Thoracic aorta (tissue), 2 donors: ENCODE results near the gene CEP95. TPM values are rescaled to one million over a fixed set of nuclear protein-coding genes. Genes with fewer than 3 reads are reported as not detected.

Experiments
- ATAC-seq: fragments of 150-250 bp; one replicate; pipeline ENCODE4 v1.8.0; 2017; ENCODE audit warnings: low read depth; ENCODE audit not compliant: insufficient number of reproducible peaks, low FRiP score
- DNase-seq: peaks from one replicate; pipeline ENCODE4 v3.0.0-alpha.2; 2020; ENCODE audit warnings: low spot score
- H3K27ac ChIP-seq, 2 donors: fragments of 200-600 bp; sonication (generic); 1 replicate in 1 of 2; 2 replicates in 1 of 2; pipeline ENCODE4 v1.5.1; 2016; ENCODE audit warnings: mild to moderate bottlenecking in 2 of 2, moderate library complexity in 2 of 2
- H3K27me3 ChIP-seq: fragments of 200-600 bp; sonication (generic); replicated peaks from 2 replicates; pipeline ENCODE4 v1.6.0; 2016; ENCODE audit warnings: mild to moderate bottlenecking; ENCODE audit not compliant: insufficient read depth
- H3K36me3 ChIP-seq: fragments of 200-600 bp; sonication (generic); one replicate; pipeline ENCODE4 v1.5.1; 2016
- H3K4me1 ChIP-seq, 2 donors: fragments of 200-600 bp; sonication (generic); 1 replicate in 1 of 2; 2 replicates in 1 of 2; pipeline versions ENCODE4 v1.5.1 to v1.6.0; 2016; ENCODE audit warnings: low read depth in 2 of 2, mild to moderate bottlenecking in 1 of 2; ENCODE audit not compliant: control insufficient read depth in 1 of 2
- H3K4me3 ChIP-seq: fragments of 200-600 bp; sonication (generic); 2 replicates; pipeline ENCODE4 v1.5.1; 2016; ENCODE audit warnings: mild to moderate bottlenecking
- H3K9me3 ChIP-seq: fragments of 200-600 bp; sonication (generic); 2 replicates; pipeline ENCODE4 v1.5.1; 2016
- total RNA-seq, 2 donors: library from RNA; depleted of rRNA; stranded (reverse); fragments of >200 nt; gene quantifications; one replicate each; pipeline versions ENCODE4 v1.1.0 to v1.2.3, GENCODE V29; 2016
- TF ChIP-seq, protein P1 (sequence below): fragments of 200-600 bp; sonication (generic); IDR thresholded peaks from one replicate; pipeline ENCODE4 v1.5.1; 2019; ENCODE audit warnings: antibody characterized with exemption

Gene CEP95
- total RNA-seq, 2 donors from 2014 or later, result 39.2 to 65.1 TPM

DNA sequence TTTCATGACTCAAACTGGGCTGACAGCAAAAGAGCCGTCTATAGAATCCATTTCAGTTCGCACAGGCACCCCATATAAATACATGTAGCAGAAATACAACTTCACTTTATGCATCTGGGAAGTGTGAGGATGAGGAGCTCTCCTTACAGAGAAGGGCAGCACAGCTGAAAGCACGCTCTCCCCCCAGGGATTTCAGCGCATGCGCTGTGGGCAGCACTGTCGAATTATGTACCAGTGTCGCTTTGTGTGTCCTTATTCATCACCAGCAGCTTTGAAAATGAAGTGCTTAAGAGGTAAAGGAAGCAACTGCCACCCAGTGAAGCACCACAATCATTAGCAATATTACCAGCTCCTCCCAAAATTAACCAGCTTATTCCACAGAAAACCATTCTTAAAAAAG is 39.9 kb downstream of the CEP95 start:
- Histone ChIP-seq H3K4me1 (no peaks in the 10 kb centered on the region), H3K27ac (no peak overlapping the region), H3K4me3 (no peak overlapping the region), H3K27me3 (no peaks in the 10 kb centered on the region), H3K36me3 (peaks cover 24% of the 10 kb centered on the region), H3K9me3 (no peaks in the 10 kb centered on the region)
- DNase-seq, result no peak
- TF ChIP-seq, protein P1, sequence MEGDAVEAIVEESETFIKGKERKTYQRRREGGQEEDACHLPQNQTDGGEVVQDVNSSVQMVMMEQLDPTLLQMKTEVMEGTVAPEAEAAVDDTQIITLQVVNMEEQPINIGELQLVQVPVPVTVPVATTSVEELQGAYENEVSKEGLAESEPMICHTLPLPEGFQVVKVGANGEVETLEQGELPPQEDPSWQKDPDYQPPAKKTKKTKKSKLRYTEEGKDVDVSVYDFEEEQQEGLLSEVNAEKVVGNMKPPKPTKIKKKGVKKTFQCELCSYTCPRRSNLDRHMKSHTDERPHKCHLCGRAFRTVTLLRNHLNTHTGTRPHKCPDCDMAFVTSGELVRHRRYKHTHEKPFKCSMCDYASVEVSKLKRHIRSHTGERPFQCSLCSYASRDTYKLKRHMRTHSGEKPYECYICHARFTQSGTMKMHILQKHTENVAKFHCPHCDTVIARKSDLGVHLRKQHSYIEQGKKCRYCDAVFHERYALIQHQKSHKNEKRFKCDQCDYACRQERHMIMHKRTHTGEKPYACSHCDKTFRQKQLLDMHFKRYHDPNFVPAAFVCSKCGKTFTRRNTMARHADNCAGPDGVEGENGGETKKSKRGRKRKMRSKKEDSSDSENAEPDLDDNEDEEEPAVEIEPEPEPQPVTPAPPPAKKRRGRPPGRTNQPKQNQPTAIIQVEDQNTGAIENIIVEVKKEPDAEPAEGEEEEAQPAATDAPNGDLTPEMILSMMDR, result no peak
- ATAC-seq, result no peak

DNA sequence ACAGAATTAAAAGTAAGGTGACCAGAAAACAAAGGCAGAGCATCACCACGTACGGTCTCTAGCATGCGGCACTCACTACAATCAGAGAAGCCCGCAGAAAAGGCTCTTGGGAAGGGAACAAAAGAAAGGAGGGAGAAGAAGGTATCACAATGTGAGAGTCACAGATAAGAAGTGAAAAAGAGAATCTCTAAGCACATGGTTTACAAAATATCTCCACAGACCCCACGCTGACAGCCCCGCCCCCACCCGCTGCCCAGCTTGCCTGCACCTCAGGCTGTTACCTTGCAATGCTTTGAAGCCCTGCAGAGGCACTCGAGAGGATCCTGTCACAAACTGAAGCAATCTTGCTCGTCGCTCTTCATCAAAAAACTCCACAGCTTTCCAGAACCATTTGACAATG is 40.5 kb downstream of the CEP95 start:
- Histone ChIP-seq H3K9me3 (no peaks in the 10 kb centered on the region), H3K4me3 (no peak overlapping the region), H3K27me3 (no peaks in the 10 kb centered on the region), H3K27ac (no peak overlapping the region), H3K4me1 (no peaks in the 10 kb centered on the region), H3K36me3 (peaks cover 24% of the 10 kb centered on the region)
- no peak for DNase-seq
- TF ChIP-seq, protein P1, result no peak
- no peak for ATAC-seq

DNA sequence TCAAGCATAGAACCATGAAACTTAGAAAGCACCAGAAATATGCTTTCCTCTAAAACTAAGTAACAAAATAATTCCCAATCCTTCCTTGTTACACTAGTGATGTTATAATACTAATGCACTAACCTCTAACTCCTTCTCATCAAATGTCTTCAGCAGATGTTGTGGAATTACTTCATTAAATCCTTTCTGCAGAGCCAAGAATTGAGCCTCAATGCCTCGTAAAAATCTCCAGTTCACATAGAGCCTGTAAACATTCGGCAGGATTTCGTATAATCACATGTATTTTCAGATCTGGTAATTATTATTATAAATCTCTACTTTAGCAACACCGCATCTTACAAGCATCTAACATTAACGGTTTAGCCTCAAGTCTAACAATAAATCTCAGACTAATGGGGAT is 44.7 kb downstream of the CEP95 start:
- Histone ChIP-seq H3K27ac (no peak overlapping the region), H3K4me1 (no peaks in the 10 kb centered on the region), H3K27me3 (no peaks in the 10 kb centered on the region), H3K4me3 (no peak overlapping the region), H3K9me3 (no peaks in the 10 kb centered on the region), H3K36me3 (peaks cover 20% of the 10 kb centered on the region)
- DNase-seq (no peak), ATAC-seq (no peak)
- TF ChIP-seq, protein P1, result no peak

DNA sequence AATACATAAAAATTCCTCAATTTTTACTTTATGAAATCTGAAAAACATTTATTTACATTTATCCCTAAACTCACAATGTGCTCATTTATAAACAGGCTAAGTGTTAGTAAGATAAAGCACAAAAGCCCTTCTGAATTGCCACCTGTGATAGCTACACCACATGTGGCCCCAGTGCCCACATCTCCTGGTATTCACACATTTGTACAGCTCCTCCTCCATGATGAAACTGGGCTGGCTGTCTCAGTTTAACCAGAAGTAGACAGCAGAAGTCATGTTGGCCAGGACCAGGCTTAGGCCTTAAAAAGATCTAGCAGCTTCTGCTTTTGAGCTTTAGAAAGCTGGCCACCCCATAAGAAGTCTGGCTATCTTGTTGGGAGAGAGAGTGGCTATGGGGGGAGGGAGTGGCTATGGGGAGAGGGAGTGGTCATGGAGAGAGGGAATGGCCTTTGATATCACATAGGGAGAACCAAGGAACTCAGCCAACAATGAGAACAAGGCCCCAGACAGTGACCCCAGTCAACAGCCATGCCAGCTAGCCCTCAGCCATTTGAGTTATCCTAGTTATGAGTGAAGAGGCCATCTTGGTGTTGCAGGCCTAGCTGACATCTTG is 47.4 kb downstream of the CEP95 start:
- ATAC-seq, result no peak
- H3K4me1 ChIP-seq, result no peaks in the 10 kb centered on the region
- no peak overlapping the region for H3K27ac ChIP-seq
- DNase-seq, result no peak
- TF ChIP-seq, protein P1, result no peak
- no peaks in the 10 kb centered on the region for H3K9me3 ChIP-seq
- no peak overlapping the region for H3K4me3 ChIP-seq
- H3K27me3 ChIP-seq, result no peaks in the 10 kb centered on the region
- H3K36me3 ChIP-seq, result peaks cover 15% of the 10 kb centered on the region

DNA sequence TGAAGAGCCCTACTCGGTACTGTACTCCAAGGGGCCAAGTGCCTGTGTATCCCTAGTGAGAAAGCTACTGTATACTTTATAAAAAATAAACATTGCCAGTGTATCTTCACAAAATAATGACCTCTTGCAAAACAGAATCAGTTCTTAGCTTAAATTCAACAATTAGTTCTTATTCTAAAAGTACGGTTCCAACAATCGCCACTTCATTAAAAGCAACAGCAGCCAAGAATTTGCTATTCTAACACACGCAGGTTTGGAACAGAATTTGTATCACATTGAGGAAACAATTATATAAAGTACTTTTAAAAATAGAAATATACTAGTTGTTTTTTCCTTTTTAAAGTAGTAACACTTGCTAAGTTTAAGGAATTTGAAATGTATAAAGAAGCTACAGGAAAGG is 48.5 kb downstream of the CEP95 start:
- no peak for DNase-seq
- no peaks in the 10 kb centered on the region for H3K27me3 ChIP-seq
- no peak overlapping the region for H3K4me3 ChIP-seq
- peaks cover 12% of the 10 kb centered on the region for H3K36me3 ChIP-seq
- ATAC-seq, result no peak
- H3K9me3 ChIP-seq, result no peaks in the 10 kb centered on the region
- TF ChIP-seq, protein P1, result no peak
- H3K27ac ChIP-seq, result no peak overlapping the region
- H3K4me1 ChIP-seq, result no peaks in the 10 kb centered on the region
